ENCODE data around the gene CD151.

Gene CD151

DNA sequence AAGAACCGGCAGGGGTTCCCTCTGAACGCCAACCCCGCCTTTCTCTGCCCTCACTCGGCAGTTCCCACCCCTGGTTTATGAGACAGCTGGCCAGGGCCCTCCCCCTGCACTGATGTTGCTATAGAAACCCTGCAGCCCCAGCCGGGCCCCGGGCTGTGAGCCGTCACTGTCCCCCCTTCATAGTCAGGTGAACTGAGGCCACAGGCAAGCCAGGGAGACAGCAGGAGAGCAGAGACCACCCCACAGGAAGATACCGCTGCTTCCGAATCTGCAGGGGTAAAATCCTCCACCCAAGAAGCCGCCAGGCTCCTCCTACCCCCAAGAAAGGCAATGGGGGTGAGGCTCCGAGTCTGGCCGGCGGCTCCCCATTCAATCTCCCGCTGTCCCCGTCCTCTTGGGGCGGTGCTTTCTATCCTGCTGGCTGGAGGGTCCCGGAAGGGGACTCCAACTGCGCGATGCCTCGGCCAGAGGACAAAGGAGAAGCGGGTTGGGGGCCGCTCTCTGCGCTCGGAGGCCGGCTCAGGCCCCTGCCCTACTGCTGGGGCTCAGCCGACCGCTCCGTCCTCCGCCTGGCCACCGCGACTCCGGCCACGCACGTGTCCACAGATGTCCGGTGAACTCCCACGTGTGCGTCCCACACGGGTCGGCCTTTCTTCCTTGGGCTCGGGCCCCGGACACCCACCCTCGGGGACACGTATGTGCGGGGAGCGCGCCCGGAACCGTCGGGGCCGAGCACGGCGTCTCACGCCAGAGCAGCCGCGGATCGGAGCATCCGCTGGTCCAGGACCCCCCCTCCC lies 35.3 kb upstream of the CD151 start:
- FAIRE-seq, result no peak

DNA sequence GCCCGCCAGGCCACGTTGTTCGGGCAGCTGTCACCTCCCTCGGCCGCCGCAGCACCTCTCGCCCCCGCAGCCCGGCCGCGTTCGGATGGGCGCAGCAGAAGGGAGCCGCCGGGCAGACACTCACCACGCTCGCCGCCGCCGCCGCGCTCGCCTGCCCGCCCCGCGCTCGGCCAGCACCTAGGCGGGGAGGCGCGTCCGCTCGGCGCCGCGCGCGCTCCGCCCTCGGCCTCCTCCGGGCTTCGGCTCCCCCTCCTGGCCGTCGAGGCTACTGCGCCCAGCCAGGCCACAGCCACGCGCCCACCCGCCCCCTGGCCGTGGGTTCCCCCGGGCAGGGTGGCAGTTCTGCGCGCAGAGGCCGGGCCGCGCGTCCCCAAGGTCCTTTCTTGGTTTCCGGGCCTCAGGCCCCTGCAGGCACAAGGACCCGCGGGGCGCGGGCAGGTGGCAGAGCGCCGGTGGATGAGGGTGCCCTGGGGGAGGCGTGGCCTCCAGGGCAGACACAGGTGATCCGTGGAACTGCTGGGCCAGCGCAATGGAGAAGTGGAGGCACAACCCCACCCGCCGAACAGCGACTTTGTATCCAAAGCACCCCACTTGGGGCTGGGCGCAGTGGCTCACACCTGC lies 34.5 kb upstream of the CD151 start, which contains the start of gene SLC25A22:
Gene SLC25A22, minus strand, starts transcription at position 189 of the 621 bp plus-strand sequence. CDS start 3,275 bp downstream, outside the sequence.
- FAIRE-seq, result no peak

DNA sequence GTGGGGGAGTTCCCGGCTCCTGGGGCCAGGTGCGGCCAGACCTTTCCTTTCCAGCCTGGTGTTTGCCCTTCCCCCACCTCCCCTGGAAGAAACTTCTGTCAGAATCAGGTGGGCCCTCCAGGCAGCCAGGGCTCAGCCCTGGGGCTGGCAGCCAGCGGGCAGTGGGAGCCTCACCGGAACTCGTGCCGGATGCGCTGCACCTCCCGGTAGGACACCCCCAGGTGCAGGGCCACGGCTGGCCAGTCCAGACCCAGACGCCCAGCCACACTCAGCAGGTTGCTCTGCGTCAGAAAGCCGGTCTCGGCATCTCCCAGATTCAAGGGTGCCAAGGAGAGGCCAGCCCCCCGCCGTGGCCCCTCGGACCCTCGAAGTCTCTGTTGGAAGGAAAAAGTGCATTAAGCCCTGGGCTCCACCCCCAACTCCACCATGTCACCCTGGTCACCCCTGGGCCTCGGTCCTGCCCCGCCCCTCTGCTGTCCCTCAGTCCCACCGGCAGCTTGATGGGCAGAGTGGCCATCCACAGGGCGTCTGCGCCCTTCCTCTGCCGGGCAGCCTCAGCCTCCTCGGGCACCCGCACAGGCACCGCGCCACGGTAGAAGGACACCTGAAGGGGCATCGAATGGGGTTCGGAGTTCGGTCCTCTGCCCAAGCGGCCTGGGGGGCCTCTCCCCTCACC lies 33.0 kb upstream of the CD151 start:
- no peak for FAIRE-seq

DNA sequence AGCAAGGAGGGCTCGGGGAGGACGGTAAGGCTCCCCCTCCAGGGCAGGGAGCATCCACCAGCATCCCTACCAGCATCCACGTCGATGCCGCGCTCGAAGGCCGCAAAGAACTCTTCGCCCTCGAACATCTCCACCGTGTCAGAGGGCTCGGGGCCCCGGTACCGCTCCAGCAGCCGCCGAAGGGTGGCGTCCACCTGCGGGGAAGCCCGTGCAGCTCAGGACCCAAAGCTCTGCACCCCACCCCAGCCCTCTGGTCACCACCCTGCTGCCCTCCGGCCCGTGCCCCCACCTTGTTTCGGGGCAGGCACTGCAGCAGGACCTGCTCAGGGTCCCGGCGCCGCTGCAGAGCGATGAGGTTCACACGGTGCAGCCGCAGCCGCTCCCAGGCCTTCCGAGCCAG lies 32.3 kb upstream of the CD151 start:
- no peak for FAIRE-seq

DNA sequence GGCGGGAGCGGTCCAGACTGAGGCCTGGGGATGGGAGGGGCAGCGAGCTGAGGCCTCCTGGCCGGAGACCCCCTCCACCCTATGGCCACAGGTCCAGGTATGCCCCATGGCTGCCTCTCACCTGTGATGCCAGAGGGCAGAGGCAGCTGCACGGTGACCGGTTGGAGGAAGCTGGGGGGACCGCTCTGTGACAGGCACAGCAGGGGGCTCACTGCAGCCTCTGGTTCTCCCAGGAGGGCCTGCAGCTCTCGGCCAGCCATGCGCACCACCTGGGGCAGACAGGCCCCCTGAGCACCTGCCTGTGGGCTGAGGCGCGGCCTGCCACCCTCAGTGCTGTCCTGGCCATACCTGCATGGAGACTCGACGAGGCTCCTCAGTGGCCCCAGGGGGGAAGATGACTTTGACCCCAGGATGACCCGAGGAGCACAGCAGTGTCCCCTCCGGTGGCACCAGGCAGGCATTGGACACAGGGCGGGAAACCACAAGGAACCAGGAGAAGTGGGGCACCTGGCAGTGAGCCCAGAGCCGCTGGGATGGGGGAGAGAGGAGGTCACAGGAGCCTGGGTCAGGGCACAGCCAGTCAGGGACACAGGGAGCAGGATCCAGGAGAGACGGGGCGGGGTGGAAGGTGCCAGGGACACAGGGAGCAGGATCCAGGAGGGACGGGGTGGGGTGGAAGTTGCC lies 31.5 kb upstream of the CD151 start:
- FAIRE-seq, result no peak

DNA sequence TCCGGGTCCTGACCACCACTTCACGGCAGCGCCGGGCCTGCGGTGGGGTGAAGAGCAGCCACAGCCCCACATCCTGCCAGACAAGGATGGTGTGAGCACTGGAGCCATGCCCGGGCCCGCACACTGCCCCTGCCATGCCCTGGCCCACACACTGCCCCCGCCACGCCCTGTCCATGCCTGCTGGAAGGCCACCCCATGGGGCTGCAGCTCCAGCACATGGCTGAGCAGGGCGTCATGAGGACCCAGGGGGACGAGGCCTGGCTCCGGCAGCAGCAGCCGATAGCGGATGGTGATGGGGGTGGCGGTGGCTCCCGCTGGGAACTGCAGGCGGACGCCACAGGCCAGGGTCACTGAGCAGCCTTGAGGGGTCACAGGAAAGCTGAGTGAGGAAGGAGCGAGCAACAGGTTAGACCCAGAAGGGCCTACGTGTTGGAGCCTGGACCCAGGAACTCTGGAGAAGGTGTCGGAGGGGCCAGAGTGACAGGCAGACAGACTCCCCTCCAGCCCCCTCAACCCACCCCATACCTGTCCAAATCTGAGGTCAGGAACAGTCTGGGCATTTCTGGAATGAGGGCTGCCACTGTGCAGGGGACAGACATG lies 30.6 kb upstream of the CD151 start:
- no peak for FAIRE-seq

DNA sequence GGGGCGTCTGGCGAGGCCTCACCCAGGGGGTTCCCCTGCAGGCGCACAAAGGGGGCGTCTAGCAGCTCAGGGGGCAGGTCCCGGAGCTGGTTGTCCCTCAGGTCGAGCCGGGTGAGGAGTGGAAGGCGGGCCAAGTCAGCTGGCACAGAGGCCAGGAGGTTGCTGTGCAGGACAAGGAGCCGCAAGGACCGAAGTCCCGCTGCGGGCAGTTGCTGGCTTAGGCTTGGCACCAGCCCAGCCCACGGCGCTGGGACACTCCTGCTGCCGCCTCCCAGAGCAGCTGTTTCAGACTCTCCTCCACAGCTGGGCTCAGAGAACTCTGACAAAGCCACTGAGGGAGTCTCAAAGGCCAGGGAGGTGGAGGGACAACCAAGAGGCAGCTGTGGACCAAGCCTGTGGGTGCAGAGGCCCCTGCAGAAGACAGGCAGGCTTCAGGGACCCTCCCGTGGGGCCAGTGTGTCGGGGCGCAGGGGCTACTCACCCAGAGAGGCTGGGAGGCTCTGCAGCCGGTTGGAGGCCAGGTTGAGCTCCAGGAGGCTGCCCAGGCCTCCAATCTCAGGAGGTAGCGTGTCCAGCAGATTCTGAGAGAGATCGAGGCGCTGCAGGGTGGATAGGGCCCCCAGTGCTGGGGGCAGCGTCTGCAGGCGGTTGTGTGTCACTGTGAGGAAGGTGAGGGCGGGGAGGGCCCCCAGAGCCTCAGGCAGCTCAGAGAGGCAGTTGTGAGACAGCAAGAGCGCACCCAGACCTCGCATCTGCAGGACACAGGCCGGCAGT lies 29.9 kb upstream of the CD151 start:
- no peak for FAIRE-seq

DNA sequence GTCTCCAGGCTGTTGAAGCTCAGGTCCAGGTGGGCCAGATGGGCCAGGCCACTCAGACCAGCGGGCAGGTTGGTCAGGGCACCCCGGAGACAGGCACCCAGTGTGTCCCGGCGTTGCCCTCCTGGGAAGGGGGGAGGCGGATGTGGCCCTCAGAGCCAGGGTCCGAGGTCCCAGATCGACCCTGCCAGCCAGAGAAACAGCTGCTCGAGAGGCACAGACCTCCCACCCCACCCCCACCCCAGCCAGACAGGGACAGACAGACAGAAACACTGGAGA lies 29.3 kb upstream of the CD151 start:
- no peak for FAIRE-seq

DNA sequence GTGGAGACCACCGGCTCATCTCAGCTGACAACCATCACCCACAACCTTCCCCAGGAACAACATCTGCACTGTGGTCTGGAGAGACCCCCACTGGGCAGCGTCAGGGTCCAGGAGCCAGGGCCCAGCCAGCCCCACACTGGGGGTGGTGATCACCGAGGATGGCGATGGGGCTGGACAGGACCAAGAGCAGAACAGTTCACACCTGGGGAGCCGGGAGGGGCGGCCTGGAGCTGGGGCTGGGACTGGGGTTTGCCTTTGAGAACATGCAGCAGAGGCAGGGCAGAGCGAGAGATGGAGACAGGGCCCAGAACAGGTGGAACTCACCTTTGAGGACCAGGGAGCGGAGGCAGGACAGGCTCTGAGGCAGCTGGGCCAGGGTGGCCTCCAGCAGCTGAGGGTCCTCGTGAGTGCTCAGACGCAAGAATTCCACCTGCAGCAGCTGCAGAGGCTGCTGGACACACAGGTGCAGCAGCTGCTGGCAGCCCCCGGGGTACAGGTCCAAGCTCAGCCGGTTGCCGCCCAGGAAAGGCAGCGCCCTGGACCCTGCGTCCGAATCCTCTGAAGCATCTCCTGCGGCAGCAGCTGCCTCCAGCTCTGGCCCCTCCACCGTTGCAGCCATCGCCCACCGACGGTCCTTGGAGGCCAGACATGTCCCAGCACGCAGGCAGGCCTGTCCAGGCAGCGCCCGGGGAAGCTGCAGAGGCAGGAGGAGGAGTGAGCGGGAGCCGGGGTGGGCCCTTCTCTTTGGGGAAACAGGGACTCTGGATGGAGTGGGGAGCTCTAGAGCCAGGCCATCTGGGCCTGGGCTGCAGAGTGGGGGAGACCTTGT lies 28.8 kb upstream of the CD151 start:
- FAIRE-seq, result no peak

DNA sequence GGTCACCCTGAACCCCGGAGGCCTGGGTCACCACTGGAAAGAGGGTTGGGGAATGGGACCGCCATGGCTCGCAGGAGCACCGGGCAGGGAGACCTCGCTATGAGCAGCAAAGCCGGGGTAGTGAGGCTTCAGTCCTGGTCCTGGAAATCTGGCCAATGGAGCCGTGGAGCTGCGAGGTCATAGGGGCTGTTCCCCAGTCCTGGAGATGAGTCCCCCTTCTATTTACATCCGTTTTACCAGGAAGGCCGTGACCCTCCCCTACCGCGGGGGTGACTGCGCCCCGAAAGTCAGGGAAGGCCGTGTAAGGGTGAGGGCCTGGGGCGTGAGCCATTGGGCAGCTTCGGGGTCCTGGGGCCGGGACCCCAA lies 28.2 kb upstream of the CD151 start:
- no peak for FAIRE-seq

DNA sequence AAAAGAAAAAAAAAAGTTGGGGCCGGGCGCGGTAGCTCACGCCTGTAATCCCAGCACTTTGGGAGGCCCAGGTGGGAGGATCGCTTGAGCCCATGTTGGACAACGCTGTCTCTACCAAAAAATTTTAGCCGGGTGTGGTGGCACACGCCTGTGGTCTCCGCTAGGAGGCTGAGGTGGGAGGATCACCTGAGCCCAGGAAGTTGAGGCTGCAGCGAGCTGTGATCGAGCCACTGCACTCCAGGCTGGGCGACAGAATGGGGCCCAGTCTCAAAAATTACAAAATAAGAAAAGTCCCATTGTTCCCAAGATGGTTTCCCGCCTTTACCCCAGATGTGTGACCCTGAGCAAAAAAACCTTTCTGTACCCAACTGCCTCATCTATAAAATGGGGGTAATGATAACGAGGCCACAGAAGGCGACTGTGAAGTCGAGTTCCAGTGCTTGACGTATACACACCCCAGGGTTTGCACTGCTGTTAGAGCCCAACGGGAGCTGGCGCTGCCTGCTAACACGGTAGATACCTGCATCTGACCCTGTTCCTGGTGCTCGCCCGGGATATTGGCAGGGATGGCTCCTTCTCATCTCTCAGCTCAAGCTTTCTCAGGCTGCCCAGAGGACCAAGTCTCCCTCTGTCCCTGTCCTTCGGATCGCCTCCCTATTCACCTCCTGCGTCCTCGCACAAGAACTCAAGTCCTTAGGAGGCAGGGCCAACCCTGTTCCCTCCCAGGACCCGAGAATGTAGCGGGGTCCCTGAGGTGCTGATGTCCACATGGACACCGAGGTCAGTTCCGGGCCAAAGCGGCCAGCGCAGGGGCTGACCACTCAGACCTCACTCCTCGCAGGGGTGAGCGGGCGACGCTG lies 24.1 kb upstream of the CD151 start:
- FAIRE-seq, result no peak

DNA sequence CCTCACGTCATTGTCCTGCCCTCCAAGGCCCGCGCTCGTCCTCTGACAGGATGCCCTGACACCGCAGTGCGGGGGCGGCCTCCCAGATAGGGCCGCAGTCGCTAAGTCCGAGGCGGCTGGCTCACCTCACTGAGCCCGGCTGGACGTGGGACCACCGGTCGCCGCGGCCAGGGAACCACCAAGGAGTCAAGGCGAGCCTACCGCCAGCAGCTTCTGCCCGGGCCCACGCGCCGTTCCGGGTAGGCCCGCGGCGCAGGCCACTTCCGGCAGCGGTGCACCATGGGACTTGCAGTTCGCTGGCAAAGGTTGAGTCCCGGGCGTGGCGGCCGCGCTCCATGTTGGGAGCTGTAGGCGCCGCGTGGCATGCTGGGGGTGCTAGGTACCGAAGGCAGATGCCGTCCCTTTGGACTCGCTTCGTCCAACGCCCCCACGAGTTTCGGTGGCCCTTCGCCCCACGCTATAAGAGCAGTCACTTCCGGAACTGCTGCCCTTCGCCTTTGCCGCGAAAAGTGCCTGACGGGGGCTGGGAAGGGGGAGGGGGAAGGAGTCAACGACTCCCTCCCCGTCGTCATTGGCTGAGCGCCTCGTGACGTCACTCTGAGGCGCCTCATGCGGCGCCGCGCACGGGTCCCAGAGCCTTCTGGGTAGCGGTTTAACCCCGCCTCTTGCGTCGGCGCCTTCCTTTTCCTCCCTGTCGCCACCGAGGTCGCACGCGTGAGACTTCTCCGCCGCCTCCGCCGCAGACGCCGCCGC lies 23.3 kb upstream of the CD151 start, which contains the start of gene RPLP2:
Gene RPLP2, plus strand, starts transcription at position 681 of the 753 bp plus-strand sequence. CDS start 268 bp downstream, outside the sequence.
- no peak for FAIRE-seq

DNA sequence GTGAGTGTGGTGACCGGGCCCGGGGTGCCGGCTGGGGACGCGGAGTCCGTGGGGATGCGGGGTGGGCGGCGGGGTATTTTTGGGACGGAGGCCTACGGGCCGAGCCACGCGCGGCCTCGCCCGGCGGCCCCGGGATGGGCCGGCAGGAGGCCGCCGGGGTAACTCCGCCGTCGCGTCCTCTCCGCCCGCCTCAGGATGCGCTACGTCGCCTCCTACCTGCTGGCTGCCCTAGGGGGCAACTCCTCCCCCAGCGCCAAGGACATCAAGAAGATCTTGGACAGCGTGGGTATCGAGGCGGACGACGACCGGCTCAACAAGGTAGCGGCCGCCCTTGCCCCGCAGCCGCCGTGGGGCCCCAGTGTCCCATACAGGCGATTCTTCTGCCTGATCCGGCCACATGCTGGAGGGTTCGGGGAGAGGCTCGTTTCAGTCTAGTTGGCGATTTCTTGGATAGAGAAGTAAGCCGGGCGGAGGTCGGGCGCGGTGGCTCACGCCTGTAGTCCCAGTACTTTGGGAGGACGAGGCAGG lies 22.6 kb upstream of the CD151 start:
- FAIRE-seq, result no peak

DNA sequence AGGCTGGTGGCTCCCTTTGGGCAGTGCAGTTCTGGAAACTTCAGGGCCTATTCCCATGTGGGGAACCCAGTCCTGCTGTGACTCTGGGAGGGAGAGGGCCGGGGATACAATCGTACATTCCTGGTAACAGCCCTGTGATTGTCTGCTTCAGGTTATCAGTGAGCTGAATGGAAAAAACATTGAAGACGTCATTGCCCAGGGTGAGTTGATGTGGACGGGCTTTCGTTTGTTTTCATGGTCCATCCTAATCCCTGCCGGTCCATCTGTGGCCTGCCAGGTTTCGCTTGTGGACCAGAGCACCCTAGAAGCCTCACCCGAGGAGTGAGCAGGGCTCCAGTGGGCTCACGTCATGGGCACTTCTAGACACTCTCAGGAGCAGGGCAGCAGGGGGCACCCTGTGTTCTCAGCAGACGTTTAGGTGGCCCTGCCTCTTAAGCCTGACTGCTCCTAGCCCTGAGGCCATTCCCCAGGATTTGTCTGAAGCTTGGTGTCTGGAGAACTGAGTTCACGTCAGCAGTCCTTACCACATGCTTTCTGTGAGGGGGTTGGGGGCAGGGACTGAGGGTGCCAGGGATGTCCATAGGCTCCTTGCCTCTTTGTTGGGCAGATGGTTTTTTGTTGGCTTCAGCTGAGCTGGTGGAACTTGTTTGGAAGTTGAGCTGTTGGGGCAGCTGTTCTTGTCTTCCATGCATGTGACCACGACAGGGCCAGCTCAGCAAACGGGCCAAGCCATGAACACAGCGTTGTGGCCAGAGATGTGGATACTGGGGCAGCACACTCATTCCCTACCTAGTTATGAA lies 21.1 kb upstream of the CD151 start:
- no peak for FAIRE-seq

DNA sequence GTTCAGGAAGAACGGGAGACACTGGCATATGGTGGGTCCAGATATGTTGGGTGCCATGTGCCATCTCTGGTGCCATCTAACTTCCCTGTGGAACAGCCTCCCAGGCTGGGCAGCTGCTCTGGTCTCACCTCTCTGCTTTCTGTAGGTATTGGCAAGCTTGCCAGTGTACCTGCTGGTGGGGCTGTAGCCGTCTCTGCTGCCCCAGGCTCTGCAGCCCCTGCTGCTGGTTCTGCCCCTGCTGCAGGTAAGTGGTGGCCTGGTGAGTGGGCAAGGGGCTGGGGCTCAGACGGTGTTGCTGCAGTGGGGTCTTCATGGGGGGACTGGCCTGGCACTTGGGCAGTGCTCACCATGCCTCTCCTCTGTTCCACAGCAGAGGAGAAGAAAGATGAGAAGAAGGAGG lies 20.4 kb upstream of the CD151 start:
- FAIRE-seq, result no peak

DNA sequence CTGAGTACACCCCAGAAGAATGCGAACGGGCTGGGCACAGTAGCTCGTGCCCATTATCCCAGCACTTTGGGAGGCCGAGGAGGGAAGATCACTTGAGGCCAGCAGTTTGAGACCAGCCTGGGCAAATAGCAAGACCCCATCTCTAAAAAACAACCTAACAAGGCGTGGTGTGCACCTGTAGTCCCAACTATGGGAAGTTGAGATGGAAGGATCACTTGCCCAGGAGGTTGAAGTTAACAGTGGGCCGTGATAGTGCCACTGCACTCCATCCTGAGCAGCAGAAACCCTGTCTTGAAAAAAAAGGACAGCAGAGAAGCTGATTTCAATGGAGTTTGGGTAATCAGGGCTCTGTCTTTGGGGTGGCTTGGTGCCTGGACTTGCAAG lies 19.7 kb upstream of the CD151 start:
- no peak for FAIRE-seq

DNA sequence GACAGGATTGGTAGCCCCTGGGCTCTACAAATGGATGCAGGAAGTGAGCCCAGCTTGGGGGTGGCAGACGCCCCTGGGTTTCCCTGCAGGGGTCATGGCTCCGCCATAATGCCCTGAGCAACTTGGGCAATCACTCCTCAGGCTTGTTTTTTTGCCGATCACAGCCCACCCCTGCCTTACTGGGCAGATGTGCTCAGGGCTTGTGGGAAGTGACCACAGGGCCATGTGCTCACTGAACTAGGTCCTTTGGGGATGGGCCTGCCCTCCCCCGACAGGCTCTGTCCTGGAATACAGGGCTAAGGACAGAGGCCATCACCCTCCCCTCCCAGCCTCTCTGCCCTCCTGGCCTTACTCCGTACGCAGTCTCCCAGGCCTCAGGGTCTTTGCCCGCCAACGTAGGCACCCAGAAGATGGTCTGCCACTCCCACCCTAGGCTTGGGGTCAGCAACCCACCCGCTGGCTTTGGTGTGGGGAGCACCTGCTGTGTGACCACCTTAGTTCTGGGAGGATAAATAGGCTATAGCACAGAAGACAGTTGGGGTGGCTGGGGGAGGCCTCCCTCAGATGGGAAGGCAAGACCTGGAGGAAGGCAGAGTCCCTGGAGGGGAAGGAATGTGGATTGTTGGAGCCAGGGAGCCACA lies 19.2 kb upstream of the CD151 start:
- no peak for FAIRE-seq
